ENCODE data around the gene MAP7. TPM values are rescaled to one million over a fixed set of nuclear protein-coding genes. Genes with fewer than 3 reads are reported as not detected.

Gene MAP7
- total and polyA plus RNA-seq, 2 experiments from 2014 or later, result 0.76 to 0.79 TPM

GRCh38 chr6:136429264-136430065, 120.8 kb downstream of the MAP7 start:
- no peak overlapping the region for H3K9ac ChIP-seq
- H3F3A ChIP-seq (ENCODE audit: insufficient read depth), result no peaks in the 10 kb centered on the region
- TF ChIP-seq EZH2phosphoT487 (IDR thresholded peaks at IDR 0.05; ENCODE audit: insufficient read depth, low read depth), result no peak
- TF ChIP-seq EZH2 (IDR thresholded peaks at IDR 0.05; ENCODE audit: insufficient read depth, poor library complexity, severe bottlenecking), result no peak
- no peak overlapping the region for H3K4me3 ChIP-seq
- in situ Hi-C loops (cut with MboI), result no loop called here
- H3K9me3 ChIP-seq (ENCODE audit: low read depth), result no peaks in the 10 kb centered on the region
- H4K20me1 ChIP-seq (ENCODE audit: insufficient read depth), result no peaks in the 10 kb centered on the region
- H3K4me1 ChIP-seq (ENCODE audit: insufficient read depth), result no peaks in the 10 kb centered on the region
- H3K27ac ChIP-seq, result no peak overlapping the region
- no peaks in the 10 kb centered on the region for H3K79me2 ChIP-seq (ENCODE audit: insufficient read depth)
- H2AFZ ChIP-seq, result no peak overlapping the region
- no peaks in the 10 kb centered on the region for H3K36me3 ChIP-seq (ENCODE audit: low read depth)
- DNase-seq, result no peak
- H3K4me2 ChIP-seq (ENCODE audit: unreplicated experiment), result no peak overlapping the region
- no peaks in the 10 kb centered on the region for H3K27me3 ChIP-seq (replicated peaks; ENCODE audit: insufficient read depth)
- WGBS, 2 experiments (ENCODE audit: low coverage in 1 of 2, low lambda C conversion rate in 2 of 2, missing lambda C conversion rate in 2 of 2), result 50 to 54% methylated on average over 8 of the region's 8 CpGs
- no peaks in the 10 kb centered on the region for H3K9me2 ChIP-seq (ENCODE audit: insufficient read depth)

GRCh38 chr6:136427378-136427717, 122.9 kb downstream of the MAP7 start:
- Histone ChIP-seq H3K27me3 (replicated peaks; ENCODE audit: insufficient read depth) (no peaks in the 10 kb centered on the region), H3K9ac (no peak overlapping the region), H3K79me2 (ENCODE audit: insufficient read depth) (no peaks in the 10 kb centered on the region), H3K36me3 (ENCODE audit: low read depth) (no peaks in the 10 kb centered on the region), H3K4me1 (ENCODE audit: insufficient read depth) (no peaks in the 10 kb centered on the region), H3K4me3 (no peak overlapping the region), H3K9me2 (ENCODE audit: insufficient read depth) (no peaks in the 10 kb centered on the region), H4K20me1 (ENCODE audit: insufficient read depth) (no peaks in the 10 kb centered on the region), H3F3A (ENCODE audit: insufficient read depth) (no peaks in the 10 kb centered on the region), H3K27ac (no peak overlapping the region), H3K9me3 (ENCODE audit: low read depth) (no peaks in the 10 kb centered on the region), H3K4me2 (ENCODE audit: unreplicated experiment) (no peak overlapping the region), H2AFZ (no peak overlapping the region)
- no peak for DNase-seq
- no peak for TF ChIP-seq EZH2 (IDR thresholded peaks at IDR 0.05; ENCODE audit: insufficient read depth, poor library complexity, severe bottlenecking)
- TF ChIP-seq EZH2phosphoT487 (IDR thresholded peaks at IDR 0.05; ENCODE audit: insufficient read depth, low read depth), result no peak
- in situ Hi-C loops (cut with MboI), result no loop called here

- no peaks in the 10 kb centered on the region for H3K27me3 ChIP-seq (replicated peaks; ENCODE audit: insufficient read depth)
- no peak overlapping the region for H3K4me3 ChIP-seq
- H3K27ac ChIP-seq, result no peak overlapping the region
- no peaks in the 10 kb centered on the region for H3K4me1 ChIP-seq (ENCODE audit: insufficient read depth)
- H3F3A ChIP-seq (ENCODE audit: insufficient read depth), result no peaks in the 10 kb centered on the region
- H3K9me3 ChIP-seq (ENCODE audit: low read depth), result no peaks in the 10 kb centered on the region
- H4K20me1 ChIP-seq (ENCODE audit: insufficient read depth), result no peaks in the 10 kb centered on the region
- no peaks in the 10 kb centered on the region for H3K9me2 ChIP-seq (ENCODE audit: insufficient read depth)
- no peak for DNase-seq
- in situ Hi-C loops (cut with MboI), result no loop called here
- WGBS, 2 experiments (ENCODE audit: low coverage in 1 of 2, low lambda C conversion rate in 2 of 2, missing lambda C conversion rate in 2 of 2), result 74 to 77% methylated on average over 7 of the region's 7 CpGs
- no peaks in the 10 kb centered on the region for H3K79me2 ChIP-seq (ENCODE audit: insufficient read depth)
- TF ChIP-seq EZH2 (IDR thresholded peaks at IDR 0.05; ENCODE audit: insufficient read depth, poor library complexity, severe bottlenecking) (no peak), EZH2phosphoT487 (IDR thresholded peaks at IDR 0.05; ENCODE audit: insufficient read depth, low read depth) (no peak)
- no peak overlapping the region for H2AFZ ChIP-seq
- H3K9ac ChIP-seq, result no peak overlapping the region
- H3K36me3 ChIP-seq (ENCODE audit: low read depth), result no peaks in the 10 kb centered on the region
- no peak overlapping the region for H3K4me2 ChIP-seq (ENCODE audit: unreplicated experiment)
These were observed 123.4 kb downstream of the MAP7 start for GRCh38 chr6:136426627-136427377.

- Histone ChIP-seq H3K9ac (no peak overlapping the region), H3K9me3 (ENCODE audit: low read depth) (no peaks in the 10 kb centered on the region), H2AFZ (no peak overlapping the region), H3K9me2 (ENCODE audit: insufficient read depth) (no peaks in the 10 kb centered on the region), H3K79me2 (ENCODE audit: insufficient read depth) (no peaks in the 10 kb centered on the region), H4K20me1 (ENCODE audit: insufficient read depth) (no peaks in the 10 kb centered on the region), H3K4me3 (no peak overlapping the region), H3F3A (ENCODE audit: insufficient read depth) (no peaks in the 10 kb centered on the region), H3K4me2 (ENCODE audit: unreplicated experiment) (no peak overlapping the region), H3K27me3 (replicated peaks; ENCODE audit: insufficient read depth) (no peaks in the 10 kb centered on the region), H3K4me1 (ENCODE audit: insufficient read depth) (no peaks in the 10 kb centered on the region), H3K27ac (no peak overlapping the region), H3K36me3 (ENCODE audit: low read depth) (no peaks in the 10 kb centered on the region)
- TF ChIP-seq EZH2 (IDR thresholded peaks at IDR 0.05; ENCODE audit: insufficient read depth, poor library complexity, severe bottlenecking) (no peak), EZH2phosphoT487 (IDR thresholded peaks at IDR 0.05; ENCODE audit: insufficient read depth, low read depth) (no peak)
- DNase-seq, result no peak
- 77 to 82% methylated on average over 4 of the region's 4 CpGs for WGBS, 2 experiments (ENCODE audit: low coverage in 1 of 2, low lambda C conversion rate in 2 of 2, missing lambda C conversion rate in 2 of 2)
- in situ Hi-C loops (cut with MboI), result no loop called here
These were observed 124.4 kb downstream of the MAP7 start for GRCh38 chr6:136425793-136426192.

All from GM23248 (cell line).